HG03442 (cell line): Measurements from ENCODE around the gene RTN1.
A peak's percentile ranks its signal among the peaks of the same experiment; 100 is the strongest.

Experiments
- ATAC-seq: cut with Tn5 transposase; IDR thresholded peaks from one replicate; pipeline ENCODE4 v1.9.1; 2021; ENCODE audit warnings: mild to moderate bottlenecking, moderate library complexity; ENCODE audit not compliant: unreplicated experiment

RTN1 gene

GRCh38 chr14:59870277-59871165 lies at the start of gene RTN1:
RTN1 (minus strand) TSS chr14:59870776; CDS start chr14:59870630, 146 bp downstream.
- peak; percentile 70 for ATAC-seq

- no peak for ATAC-seq
These were observed 49.8 kb upstream of the RTN1 start for GRCh38 chr14:59920378-59920683.

- peak; percentile 14 for ATAC-seq
These were observed 49.2 kb upstream of the RTN1 start, which contains the start of gene LRRC9 for GRCh38 chr14:59919570-59920377. LRRC9 (plus strand) TSS chr14:59920144.

- peak; percentile 69 for ATAC-seq
These were observed 48.4 kb upstream of the RTN1 start for GRCh38 chr14:59918824-59919569.

GRCh38 chr14:59913187-59913586 lies 42.6 kb upstream of the RTN1 start:
- no peak for ATAC-seq

GRCh38 chr14:59912443-59912842 lies 41.9 kb upstream of the RTN1 start:
- ATAC-seq = no peak

GRCh38 chr14:59905188-59905587 lies 34.6 kb upstream of the RTN1 start:
- no peak for ATAC-seq

- ATAC-seq = no peak
These were observed 33.6 kb upstream of the RTN1 start for GRCh38 chr14:59904184-59904583.

GRCh38 chr14:59900556-59900955 lies 30.0 kb upstream of the RTN1 start:
- ATAC-seq = no peak

GRCh38 chr14:59897757-59898383 lies 27.3 kb upstream of the RTN1 start:
- peak; percentile 63 for ATAC-seq

GRCh38 chr14:59895721-59896120 lies 25.1 kb upstream of the RTN1 start:
- ATAC-seq = no peak

GRCh38 chr14:59890676-59891075 lies 20.1 kb upstream of the RTN1 start:
- ATAC-seq = no peak

GRCh38 chr14:59882957-59883356 lies 12.4 kb upstream of the RTN1 start:
- no peak for ATAC-seq

GRCh38 chr14:59871166-59871495 lies 555 bp upstream of the RTN1 start:
- ATAC-seq = peak; percentile 7

- no peak for ATAC-seq
These were observed 958 bp downstream of the RTN1 start for GRCh38 chr14:59869381-59870255.

- ATAC-seq = no peak
These were observed 2.6 kb downstream of the RTN1 start for GRCh38 chr14:59868021-59868420.

- ATAC-seq = no peak
These were observed 6.6 kb downstream of the RTN1 start for GRCh38 chr14:59863806-59864525.

- no peak for ATAC-seq
These were observed 13.2 kb downstream of the RTN1 start for GRCh38 chr14:59857328-59857727.

- ATAC-seq = no peak
These were observed 18.2 kb downstream of the RTN1 start for GRCh38 chr14:59852350-59852749.
